Osteoblast (primary cell): Measurements from ENCODE around the gene SV2B. TPM values are rescaled to one million over a fixed set of nuclear protein-coding genes. Genes with fewer than 3 reads are reported as not detected.

ENCODE experiments used
- DNase-seq: peaks from one replicate; pipeline ENCODE4 v3.0.0; 2011; ENCODE audit warnings: low spot score, mixed read lengths; ENCODE audit not compliant: insufficient read length; ENCODE audit errors: missing footprints
- H2AFZ ChIP-seq: 2 replicates; pipeline ENCODE4 v1.6.0; 2011; ENCODE audit warnings: mild to moderate bottlenecking, low read length
- H3K27ac ChIP-seq: 2 replicates; pipeline ENCODE4 v1.5.1; 2011; ENCODE audit warnings: mild to moderate bottlenecking, low read depth, low read length, moderate library complexity
- H3K27me3 ChIP-seq: 2 replicates; pipeline ENCODE4 v1.6.0; 2012; ENCODE audit warnings: mild to moderate bottlenecking, control low read depth, inconsistent platforms, low read length, moderate library complexity; ENCODE audit not compliant: insufficient read depth
- H3K36me3 ChIP-seq: 2 replicates; pipeline ENCODE4 v1.5.1; 2011; ENCODE audit warnings: mild to moderate bottlenecking, low read length, control low read depth, moderate library complexity; ENCODE audit not compliant: insufficient read depth
- H3K4me1 ChIP-seq: 2 replicates; pipeline ENCODE4 v1.5.1; 2011; ENCODE audit warnings: mild to moderate bottlenecking, low read length, control low read depth, moderate library complexity; ENCODE audit not compliant: insufficient read depth
- H3K4me2 ChIP-seq: 2 replicates; pipeline ENCODE4 v1.6.0; 2011; ENCODE audit warnings: mild to moderate bottlenecking, low read length; ENCODE audit not compliant: insufficient read depth
- H3K4me3 ChIP-seq: fragments of 200-600 bp; sonication (generic); 3 replicates; pipeline ENCODE4 v1.5.1; 2012; ENCODE audit warnings: mild to moderate bottlenecking, low read length, inconsistent platforms; ENCODE audit not compliant: insufficient read depth
- H3K79me2 ChIP-seq: 2 replicates; pipeline ENCODE4 v1.6.0; 2012; ENCODE audit warnings: mild to moderate bottlenecking, low read length, control low read depth, inconsistent platforms; ENCODE audit not compliant: insufficient read depth
- H3K9me3 ChIP-seq: 2 replicates; pipeline ENCODE4 v1.5.1; 2011; ENCODE audit warnings: low read depth, low read length, control low read depth
- H4K20me1 ChIP-seq: 2 replicates; pipeline ENCODE4 v1.6.0; 2012; ENCODE audit warnings: mild to moderate bottlenecking, low read length, control low read depth; ENCODE audit not compliant: insufficient read depth
- CTCF ChIP-seq: IDR thresholded peaks from 2 replicates; pipeline ENCODE4 v1.5.1; 2011; ENCODE audit warnings: mild to moderate bottlenecking, low read depth, low read length, moderate library complexity; ENCODE audit errors: extremely low read depth
- total RNA-seq: library from RNA; depleted of rRNA; stranded (reverse); fragments of >200 nt; gene quantifications from 2 replicates; pipeline ENCODE4 v1.2.3, GENCODE V29; 2012

The SV2B gene
- total RNA-seq, 1 donor = not detected

GRCh38 chr15:91228890-91229289 is 128.8 kb downstream of the SV2B start:
- no peak overlapping the region for H3K4me3 ChIP-seq
- no peaks in the 10 kb centered on the region for H4K20me1 ChIP-seq
- no peaks in the 10 kb centered on the region for H3K36me3 ChIP-seq
- no peak for DNase-seq
- TF ChIP-seq CTCF = no peak
- H3K4me1 ChIP-seq = no peaks in the 10 kb centered on the region
- H3K9me3 ChIP-seq = no peaks in the 10 kb centered on the region
- H3K27ac ChIP-seq = no peak overlapping the region
- H3K79me2 ChIP-seq = no peaks in the 10 kb centered on the region
- no peak overlapping the region for H2AFZ ChIP-seq
- no peaks in the 10 kb centered on the region for H3K27me3 ChIP-seq
- no peak overlapping the region for H3K4me2 ChIP-seq

- Histone ChIP-seq H3K9me3 (no peaks in the 10 kb centered on the region), H3K27ac (no peak overlapping the region), H3K4me1 (no peaks in the 10 kb centered on the region), H3K36me3 (no peaks in the 10 kb centered on the region), H2AFZ (no peak overlapping the region), H3K79me2 (no peaks in the 10 kb centered on the region), H3K4me2 (no peak overlapping the region), H3K27me3 (no peaks in the 10 kb centered on the region), H3K4me3 (no peak overlapping the region), H4K20me1 (no peaks in the 10 kb centered on the region)
- no peak for TF ChIP-seq CTCF
- no peak for DNase-seq
Observed at GRCh38 chr15:91231703-91232102, 131.6 kb downstream of the SV2B start.

- no peak overlapping the region for H3K4me3 ChIP-seq
- H3K9me3 ChIP-seq = no peaks in the 10 kb centered on the region
- TF ChIP-seq CTCF = no peak
- no peak overlapping the region for H3K4me2 ChIP-seq
- H3K4me1 ChIP-seq = no peaks in the 10 kb centered on the region
- no peaks in the 10 kb centered on the region for H3K79me2 ChIP-seq
- no peak overlapping the region for H3K27ac ChIP-seq
- H3K36me3 ChIP-seq = no peaks in the 10 kb centered on the region
- H4K20me1 ChIP-seq = no peaks in the 10 kb centered on the region
- no peaks in the 10 kb centered on the region for H3K27me3 ChIP-seq
- no peak for DNase-seq
- no peak overlapping the region for H2AFZ ChIP-seq
Observed at GRCh38 chr15:91234759-91235158, 134.7 kb downstream of the SV2B start.

- no peak for DNase-seq
- H3K4me1 ChIP-seq = no peaks in the 10 kb centered on the region
- H3K79me2 ChIP-seq = no peaks in the 10 kb centered on the region
- no peaks in the 10 kb centered on the region for H3K9me3 ChIP-seq
- TF ChIP-seq CTCF = no peak
- no peaks in the 10 kb centered on the region for H4K20me1 ChIP-seq
- no peak overlapping the region for H3K27ac ChIP-seq
- H3K27me3 ChIP-seq = no peaks in the 10 kb centered on the region
- no peak overlapping the region for H3K4me3 ChIP-seq
- H3K36me3 ChIP-seq = no peaks in the 10 kb centered on the region
- no peak overlapping the region for H2AFZ ChIP-seq
- no peak overlapping the region for H3K4me2 ChIP-seq
Observed at GRCh38 chr15:91235376-91235775, 135.3 kb downstream of the SV2B start.
